Kidney epithelial cell (primary cell): ENCODE results near the gene BBS1. TPM values are rescaled to one million over a fixed set of nuclear protein-coding genes. Genes with fewer than 3 reads are reported as not detected.

Experiments
- DNase-seq: peaks from one replicate; pipeline ENCODE4 v3.0.0-alpha.2; 2010; ENCODE audit warnings: low read depth
- H3K27me3 ChIP-seq: 2 replicates; pipeline ENCODE4 v1.6.0; 2011; ENCODE audit warnings: low read length; ENCODE audit not compliant: control insufficient read depth, insufficient read depth
- H3K36me3 ChIP-seq: 2 replicates; pipeline ENCODE4 v1.5.1; 2011; ENCODE audit warnings: low read length; ENCODE audit not compliant: control insufficient read depth, insufficient read depth
- H3K4me3 ChIP-seq: 2 replicates; pipeline ENCODE4 v1.5.1; 2011; ENCODE audit warnings: low read depth, mild to moderate bottlenecking, control low read depth, low read length
- total RNA-seq: library from RNA; depleted of rRNA; stranded (reverse); fragments of >200 nt; gene quantifications from 2 replicates; pipeline ENCODE4 v1.2.3, GENCODE V29; 2015
- TF ChIP-seq, protein P1 (sequence below): IDR thresholded peaks from 2 replicates; pipeline ENCODE4 v1.5.1; 2011; ENCODE audit warnings: mild to moderate bottlenecking, moderate library complexity, low read length, control low read depth, inconsistent platforms; ENCODE audit not compliant: insufficient read depth, poor library complexity, severe bottlenecking

BBS1 gene
- total RNA-seq, 1 donor from 2014 or later: 39.6 TPM

- TF ChIP-seq, protein P1, sequence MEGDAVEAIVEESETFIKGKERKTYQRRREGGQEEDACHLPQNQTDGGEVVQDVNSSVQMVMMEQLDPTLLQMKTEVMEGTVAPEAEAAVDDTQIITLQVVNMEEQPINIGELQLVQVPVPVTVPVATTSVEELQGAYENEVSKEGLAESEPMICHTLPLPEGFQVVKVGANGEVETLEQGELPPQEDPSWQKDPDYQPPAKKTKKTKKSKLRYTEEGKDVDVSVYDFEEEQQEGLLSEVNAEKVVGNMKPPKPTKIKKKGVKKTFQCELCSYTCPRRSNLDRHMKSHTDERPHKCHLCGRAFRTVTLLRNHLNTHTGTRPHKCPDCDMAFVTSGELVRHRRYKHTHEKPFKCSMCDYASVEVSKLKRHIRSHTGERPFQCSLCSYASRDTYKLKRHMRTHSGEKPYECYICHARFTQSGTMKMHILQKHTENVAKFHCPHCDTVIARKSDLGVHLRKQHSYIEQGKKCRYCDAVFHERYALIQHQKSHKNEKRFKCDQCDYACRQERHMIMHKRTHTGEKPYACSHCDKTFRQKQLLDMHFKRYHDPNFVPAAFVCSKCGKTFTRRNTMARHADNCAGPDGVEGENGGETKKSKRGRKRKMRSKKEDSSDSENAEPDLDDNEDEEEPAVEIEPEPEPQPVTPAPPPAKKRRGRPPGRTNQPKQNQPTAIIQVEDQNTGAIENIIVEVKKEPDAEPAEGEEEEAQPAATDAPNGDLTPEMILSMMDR: no peak
- Histone ChIP-seq H3K27me3 (no peaks in the 10 kb centered on the region), H3K4me3 (peak within 1 kb of the TSS; percentile 61), H3K36me3 (no peaks in the 10 kb centered on the region)
- DNase-seq: peak; percentile 39
Observed at GRCh38 chr11:66466225-66467033, 44.0 kb upstream of the BBS1 start, which contains the start of gene PELI3. Gene PELI3 (plus strand): TSS chr11:66466905. CDS start chr11:66468129, 1,224 bp downstream.

DNA sequence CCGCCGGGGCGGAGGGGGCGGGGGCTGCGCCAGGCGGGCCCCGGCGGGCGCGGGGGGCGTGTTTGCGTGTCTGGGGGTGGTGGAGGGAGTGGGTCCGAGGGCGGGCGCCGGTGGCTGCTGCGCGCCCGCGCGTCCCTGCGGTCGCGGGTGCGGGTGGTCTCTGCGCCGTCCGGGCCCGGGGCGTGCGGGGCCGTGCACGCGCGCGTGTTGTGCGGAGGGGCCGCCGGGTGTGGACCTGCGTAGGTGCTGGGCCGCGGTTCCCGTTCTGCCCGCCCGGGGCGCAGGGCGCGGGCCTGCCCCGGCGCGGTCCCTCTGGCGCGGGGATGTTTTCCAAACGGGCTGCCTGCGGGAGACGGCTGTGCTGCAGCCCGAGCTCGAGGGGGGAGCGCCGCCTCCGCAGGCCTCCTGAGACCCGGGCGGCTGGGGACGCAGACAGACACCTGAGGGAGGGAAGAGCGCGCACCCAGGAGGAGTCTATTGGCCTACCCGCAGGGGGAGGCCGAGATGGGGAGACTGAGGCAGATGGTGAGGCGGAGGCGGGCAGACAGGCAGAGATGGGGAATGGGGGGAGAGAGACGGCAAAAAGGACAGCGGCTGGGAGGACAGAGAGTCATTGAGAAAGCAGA, 43.3 kb upstream of the BBS1 start:
- peak overlapping the region; percentile 61 for H3K4me3 ChIP-seq
- TF ChIP-seq, protein P1: peak; percentile 4
- no peak for DNase-seq
- no peaks in the 10 kb centered on the region for H3K36me3 ChIP-seq
- no peaks in the 10 kb centered on the region for H3K27me3 ChIP-seq

DNA sequence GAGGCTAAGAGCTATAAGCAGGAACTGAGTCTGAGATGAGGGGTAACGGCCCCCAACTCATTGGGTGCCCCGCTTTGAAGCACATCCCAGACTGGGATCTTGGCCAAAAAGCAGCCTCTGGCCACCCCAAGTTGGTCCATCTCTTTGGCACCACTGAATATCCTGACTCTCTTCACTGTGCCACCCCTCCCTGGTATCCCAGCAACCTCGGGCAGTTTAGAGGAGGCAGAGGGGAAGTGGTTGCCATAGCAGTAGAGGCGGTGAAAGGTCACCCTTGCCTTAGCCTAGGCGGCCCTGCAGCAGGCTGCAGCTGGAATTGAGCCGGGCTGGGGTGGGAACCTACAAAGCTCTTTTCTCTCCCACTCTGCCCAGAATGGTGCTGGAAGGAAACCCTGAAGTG, 42.7 kb upstream of the BBS1 start:
- no peak for DNase-seq
- Histone ChIP-seq H3K4me3 (no peak overlapping the region), H3K27me3 (no peaks in the 10 kb centered on the region), H3K36me3 (no peaks in the 10 kb centered on the region)
- TF ChIP-seq, protein P1: no peak

GRCh38 chr11:66468691-66469090, 41.7 kb upstream of the BBS1 start:
- no peak overlapping the region for H3K4me3 ChIP-seq
- no peaks in the 10 kb centered on the region for H3K36me3 ChIP-seq
- TF ChIP-seq, protein P1: no peak
- no peaks in the 10 kb centered on the region for H3K27me3 ChIP-seq
- DNase-seq: no peak

GRCh38 chr11:66469441-66469840, 41.0 kb upstream of the BBS1 start:
- no peaks in the 10 kb centered on the region for H3K36me3 ChIP-seq
- TF ChIP-seq, protein P1: no peak
- no peaks in the 10 kb centered on the region for H3K27me3 ChIP-seq
- no peak for DNase-seq
- no peak overlapping the region for H3K4me3 ChIP-seq
